ENCODE results near the gene ALOX15B.
"Not testable (repeated sequence)": the region's sequence is repeated elsewhere in the genome, so short reads cannot be mapped to it uniquely, and the experiment has no call there.

The ALOX15B gene

DNA sequence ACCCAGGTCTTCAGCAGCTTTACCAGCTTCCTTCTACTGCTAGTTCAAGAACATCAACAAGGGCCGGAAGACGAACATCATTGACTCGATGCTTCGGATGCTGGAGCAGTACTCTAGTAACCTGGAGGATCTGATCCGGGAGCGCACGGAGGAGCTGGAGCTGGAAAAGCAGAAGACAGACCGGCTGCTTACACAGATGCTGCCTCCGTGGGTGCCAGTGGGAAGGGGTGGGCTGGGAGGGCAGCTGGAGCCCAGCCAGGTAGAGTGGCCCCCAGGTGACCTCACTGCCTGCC is 24.4 kb upstream of the ALOX15B start:
- DNase-seq, result no peak

- no peak for DNase-seq
Observed at GRCh38 chr17:8015236-8015956, 23.5 kb upstream of the ALOX15B start.

DNA sequence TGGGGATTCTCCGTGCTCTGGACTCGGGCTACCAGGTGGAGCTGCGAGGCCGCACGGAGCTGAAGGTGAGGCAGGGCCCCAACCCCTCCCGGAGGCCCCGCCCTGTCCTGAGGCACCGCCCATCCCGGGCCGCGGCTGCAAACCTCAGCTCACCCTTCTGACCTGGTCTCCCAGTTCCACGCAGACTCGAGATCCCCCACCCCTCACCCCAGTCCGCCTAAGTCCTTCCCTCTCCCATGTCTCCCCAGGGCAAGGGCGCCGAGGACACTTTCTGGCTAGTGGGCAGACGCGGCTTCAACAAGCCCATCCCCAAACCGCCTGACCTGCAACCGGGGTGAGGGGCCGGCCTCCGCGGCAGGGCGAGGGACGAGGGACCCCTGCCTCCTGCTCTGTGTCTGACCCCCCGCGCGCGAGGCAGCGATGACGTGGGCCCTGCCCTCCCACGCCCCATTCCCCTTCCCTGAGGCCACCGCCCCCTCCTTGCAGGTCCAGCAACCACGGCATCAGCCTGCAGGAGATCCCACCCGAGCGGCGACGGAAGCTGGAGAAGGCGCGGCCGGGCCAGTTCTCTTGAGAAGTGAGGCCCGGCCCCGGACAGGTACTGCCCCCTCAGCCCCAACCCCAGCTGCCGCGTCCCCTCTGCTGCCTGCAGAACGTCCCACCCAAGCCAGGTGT is 22.8 kb upstream of the ALOX15B start:
- no peak for DNase-seq

DNA sequence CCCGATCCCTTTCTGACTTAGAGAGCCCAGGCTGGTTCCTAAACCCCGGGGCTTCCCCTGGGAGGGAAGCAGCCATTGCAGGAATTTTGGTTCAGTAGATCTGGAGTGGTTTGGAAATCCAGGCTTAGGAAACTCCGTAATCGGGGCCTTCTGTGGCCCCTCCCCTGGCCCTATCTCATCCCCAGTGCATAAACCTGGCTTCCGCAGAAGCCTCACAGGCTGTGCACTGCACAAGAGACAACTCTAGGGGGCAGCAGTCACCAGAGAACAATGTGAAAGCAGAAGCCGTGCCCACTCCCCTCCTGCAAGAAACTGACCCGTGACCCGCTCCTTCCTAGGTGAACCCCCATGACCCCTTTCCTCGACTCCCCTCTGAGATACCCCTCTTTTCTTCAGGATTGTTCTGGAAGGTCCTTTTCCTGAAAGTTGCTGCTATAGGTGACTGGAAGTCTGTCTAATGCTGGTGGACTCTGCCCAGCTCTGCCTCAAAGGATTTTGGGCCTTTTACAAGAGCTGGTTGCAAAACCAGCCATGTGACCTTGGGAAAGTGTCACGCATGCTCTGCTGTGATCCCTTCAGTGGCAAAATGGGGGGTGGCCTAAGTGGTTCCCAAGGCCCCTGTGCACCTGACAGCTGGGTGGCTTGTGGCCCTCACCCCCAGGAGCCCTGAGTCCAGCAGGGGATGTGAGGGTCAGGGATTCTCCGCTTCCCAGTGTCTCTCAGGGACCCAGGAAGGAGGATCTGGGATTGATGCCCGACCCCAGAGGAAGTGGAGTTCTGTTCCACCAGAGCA is 22.0 kb upstream of the ALOX15B start:
- DNase-seq, result no peak

- DNase-seq, result no peak
Observed at GRCh38 chr17:8018436-8018835, 20.4 kb upstream of the ALOX15B start.

- DNase-seq, result no peak
Observed at GRCh38 chr17:8019166-8019565, 19.7 kb upstream of the ALOX15B start.

- no peak for DNase-seq
Observed at GRCh38 chr17:8019665-8020650, 18.9 kb upstream of the ALOX15B start.

GRCh38 chr17:8020776-8021564 is 17.9 kb upstream of the ALOX15B start:
- no peak for DNase-seq

GRCh38 chr17:8021565-8022359 is 17.1 kb upstream of the ALOX15B start:
- no peak for DNase-seq

DNA sequence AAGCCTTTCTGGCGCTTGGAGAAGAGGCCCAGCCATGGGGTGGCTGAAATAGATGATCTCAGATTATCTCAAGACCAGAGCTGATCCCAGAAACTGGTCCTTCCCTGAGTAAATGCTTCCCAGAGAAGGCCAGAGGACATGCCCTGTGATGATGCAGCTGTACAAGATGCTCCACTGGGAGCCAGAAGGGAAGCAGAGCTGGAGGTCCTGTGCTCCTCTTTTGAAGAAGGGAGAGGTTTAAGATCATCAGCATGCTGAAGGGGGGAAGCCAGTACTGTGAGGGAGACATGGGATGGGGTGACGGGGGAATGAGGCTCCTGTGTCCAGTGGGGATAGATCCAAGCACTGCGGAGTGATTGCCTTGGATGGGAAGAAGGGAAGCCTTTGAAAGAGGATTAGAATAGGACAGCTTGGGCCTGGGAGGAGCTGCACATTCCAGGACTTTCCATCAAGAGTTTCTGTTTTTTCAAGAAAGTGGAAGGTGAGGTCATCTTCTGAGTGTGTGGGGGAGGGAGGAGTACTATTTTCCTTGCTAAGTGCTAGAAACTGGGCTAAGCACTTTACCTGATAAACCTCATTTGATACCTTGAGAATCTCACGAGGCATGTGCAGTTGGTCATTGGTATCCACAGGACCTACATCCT is 16.4 kb upstream of the ALOX15B start:
- no peak for DNase-seq

DNA sequence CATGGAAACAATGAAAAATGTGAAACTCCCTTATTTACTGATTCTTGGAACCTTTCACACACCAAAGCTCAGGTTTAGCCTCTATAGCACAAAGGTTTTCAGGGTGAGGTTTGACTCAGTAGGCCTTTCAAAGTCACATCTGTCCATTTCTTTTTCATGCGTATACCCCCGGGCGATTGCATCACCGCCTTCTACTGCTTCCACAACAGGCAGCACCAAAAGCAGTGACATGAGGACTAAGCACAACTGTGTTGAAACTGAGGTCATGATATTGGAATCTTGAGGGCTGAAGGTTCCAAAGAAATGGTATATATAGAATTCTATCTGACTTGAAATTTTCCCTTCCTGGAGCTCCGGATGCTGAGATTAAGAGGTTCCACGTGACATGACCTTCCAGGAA is 14.7 kb upstream of the ALOX15B start:
- not testable (repeated sequence) for DNase-seq

DNA sequence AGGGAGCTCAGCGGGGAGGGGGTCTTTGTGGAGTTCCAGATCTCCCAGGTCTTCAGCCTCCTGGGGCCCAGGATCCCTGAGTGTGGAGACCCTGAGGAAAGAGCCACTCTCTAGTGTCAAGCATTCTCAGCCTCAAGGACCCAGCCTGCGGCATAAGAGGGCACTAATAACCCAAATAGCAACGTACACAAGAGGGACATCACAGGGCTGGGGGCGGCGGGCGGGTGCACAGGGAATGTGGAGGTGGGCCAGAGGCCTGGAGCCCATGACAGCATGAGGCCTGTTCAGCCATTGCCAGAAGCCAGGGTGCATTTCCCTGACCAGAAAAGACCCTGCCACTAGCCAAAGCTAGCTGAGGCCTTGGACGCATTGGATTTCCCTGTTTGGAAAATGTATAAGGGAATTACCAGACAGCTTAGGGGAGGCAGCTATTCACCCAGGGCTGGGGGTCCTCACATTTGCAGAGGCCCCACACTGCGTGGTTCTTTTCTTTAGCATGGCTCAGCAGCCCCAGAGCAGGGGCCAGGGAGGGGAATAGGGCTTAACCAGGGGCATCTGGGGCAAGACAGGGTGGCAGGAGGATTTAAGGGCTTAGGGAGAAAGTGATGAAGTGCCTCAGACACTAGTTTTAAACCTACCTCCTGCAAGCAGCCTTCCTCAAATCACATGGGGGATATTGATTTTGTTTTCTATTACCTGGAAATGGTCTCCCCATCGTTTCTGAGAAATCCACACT is 13.5 kb upstream of the ALOX15B start:
- no peak for DNase-seq

DNA sequence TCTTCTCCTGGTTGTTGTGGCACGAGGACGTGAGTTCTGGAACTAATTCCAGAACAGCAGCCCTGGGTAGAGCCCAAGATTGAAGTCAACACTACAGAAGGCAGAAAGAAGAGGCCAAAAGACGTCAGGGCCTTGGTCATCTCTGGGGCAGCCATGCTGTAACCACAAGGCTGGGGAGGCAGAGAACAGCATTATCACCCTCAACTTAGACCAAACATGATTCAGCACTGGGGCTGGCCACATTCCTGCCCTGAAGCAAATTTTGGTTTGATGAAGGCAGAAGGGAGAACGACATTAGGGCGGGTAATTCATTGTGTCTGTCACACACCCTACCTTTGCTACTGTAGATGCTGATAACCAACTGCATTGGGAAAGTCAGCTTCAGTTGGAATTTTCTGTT is 9.7 kb upstream of the ALOX15B start:
- DNase-seq, result no peak

- DNase-seq, result no peak
Observed at GRCh38 chr17:8031261-8031661, 7.6 kb upstream of the ALOX15B start.

- DNase-seq, result no peak
Observed at GRCh38 chr17:8031950-8032349, 6.9 kb upstream of the ALOX15B start.

- DNase-seq, result no peak
Observed at GRCh38 chr17:8032442-8032841, 6.4 kb upstream of the ALOX15B start.

DNA sequence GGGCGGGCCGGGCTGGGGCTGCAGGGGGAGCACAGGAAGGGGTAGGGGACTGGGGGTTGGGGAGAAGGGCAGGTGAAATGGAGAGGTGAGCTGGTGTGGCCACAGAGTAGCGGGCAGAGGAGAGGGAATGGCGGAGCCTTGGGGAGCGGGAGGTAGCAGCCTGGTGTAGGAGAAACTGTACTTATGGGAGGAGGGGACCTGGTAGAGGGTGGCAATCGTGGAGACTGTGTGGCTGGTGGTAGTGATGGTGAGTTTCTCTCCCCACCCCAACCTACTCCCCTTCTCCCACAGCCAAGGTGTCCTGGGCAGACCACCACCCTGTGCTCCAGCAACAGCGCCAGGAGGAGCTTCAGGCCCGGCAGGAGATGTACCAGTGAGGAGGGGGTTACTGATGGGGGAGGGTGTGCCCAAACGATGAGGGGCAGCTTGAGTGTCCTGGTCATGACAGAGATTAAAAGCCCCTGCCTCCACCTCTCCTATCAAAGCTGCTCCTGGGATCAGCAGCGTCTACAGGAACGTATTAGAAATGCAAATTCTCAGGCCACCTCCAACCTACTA is 831 bp downstream of the ALOX15B start:
- no peak for DNase-seq

DNA sequence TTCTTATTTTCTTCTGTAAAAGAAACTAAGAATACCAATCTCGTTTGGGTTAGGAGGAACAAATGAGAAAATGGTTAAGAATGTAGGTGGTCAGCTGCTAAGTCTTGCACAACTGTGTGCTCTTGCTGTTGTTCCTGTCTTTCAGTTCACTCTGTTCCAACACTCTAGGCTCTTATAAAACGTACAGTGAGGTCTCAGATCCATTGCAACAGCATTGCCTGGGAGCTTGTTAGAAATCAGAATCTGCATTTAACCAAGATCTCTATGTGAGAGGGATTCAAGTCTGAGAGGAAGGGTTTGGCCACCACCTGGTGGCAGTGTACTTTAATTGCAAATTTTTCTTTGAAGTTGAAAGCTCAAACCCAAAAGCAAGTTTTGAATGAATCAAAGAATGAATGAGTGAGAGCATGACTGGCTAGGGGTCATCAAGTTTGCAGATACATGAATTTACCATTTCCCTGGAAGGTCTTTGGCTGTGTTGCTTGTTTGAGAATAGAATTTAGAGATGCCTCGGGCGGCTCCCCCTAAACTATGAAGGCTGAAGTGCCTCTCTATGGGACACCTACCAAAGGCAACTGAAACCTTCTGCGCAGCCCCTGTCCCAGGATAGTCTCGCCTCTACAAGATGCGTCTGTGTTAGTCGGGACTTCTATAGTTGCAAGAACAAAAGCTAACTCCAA is 2.5 kb downstream of the ALOX15B start:
- DNase-seq, result no peak

DNA sequence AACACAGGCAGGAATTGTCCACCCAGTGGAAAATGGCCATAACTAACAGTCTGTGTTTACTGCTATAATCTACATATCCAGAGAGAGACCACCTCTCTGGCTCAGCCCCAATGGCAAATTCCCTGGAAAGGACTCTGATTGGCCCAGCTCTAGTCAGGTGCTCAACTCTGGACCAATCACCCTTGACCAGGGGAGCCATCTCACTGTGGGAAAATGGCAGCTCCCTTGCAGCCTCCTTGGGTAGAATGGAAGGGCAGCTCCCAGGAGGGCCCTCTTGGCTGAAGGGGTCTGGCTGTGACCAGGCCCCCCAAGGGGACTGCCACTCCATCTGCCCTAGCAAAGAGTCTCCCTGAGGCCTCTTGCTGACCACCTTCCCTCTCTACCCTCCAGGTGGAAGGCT is 3.1 kb downstream of the ALOX15B start:
- DNase-seq, result no peak

Data from left hindlimb (tissue), 1 donor.